HG02610 (cell line): ENCODE data around the gene SH3RF3.
A peak's percentile ranks its signal among the peaks of the same experiment; 100 is the strongest.
"Not testable (repeated sequence)": the region's sequence is repeated elsewhere in the genome, so short reads cannot be mapped to it uniquely, and the experiment has no call there.

ENCODE experiments used
- ATAC-seq: cut with Tn5 transposase; IDR thresholded peaks from one replicate; pipeline ENCODE4 v1.9.1; 2021; ENCODE audit warnings: mild to moderate bottlenecking, moderate library complexity; ENCODE audit not compliant: unreplicated experiment

SH3RF3 gene

DNA sequence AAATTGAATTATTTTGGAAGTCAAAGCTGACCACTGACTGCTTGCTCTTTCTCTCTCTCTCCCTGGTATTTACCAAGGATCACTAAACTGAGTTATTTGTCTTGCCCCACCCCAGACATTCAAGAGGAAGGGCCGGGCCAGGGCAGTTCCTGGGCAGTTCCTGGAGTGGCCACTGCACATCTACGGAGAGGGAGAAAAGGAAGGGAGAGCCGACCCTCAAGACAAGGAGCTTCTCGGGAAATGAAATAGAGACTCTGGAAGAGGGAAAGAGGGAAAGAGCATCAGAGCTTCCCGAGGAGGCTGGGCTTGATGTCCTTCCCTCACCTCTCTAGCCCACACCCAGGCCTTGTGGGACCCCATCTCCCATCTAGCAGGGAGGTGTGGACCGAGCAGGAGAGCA, 401.7 kb downstream of the SH3RF3 start:
- no peak for ATAC-seq

DNA sequence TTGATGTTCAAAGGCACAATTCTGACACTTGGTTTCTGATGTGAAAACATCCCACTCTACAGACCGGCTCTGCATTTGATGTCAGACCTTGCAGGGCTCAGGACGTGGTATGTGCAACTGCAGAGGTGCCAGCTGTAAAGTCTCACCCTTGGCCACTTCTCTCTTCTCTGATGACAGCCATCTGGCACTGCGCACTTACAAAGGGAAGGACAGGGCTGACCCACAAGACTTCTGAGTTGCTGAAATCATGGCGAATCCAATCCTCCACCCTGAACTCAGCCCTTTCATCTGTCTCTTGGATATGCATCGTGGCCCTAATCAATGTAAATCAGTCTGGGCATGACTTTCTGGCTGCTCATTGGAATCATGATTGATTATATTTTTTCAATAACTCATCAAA, 402.2 kb downstream of the SH3RF3 start:
- no peak for ATAC-seq

DNA sequence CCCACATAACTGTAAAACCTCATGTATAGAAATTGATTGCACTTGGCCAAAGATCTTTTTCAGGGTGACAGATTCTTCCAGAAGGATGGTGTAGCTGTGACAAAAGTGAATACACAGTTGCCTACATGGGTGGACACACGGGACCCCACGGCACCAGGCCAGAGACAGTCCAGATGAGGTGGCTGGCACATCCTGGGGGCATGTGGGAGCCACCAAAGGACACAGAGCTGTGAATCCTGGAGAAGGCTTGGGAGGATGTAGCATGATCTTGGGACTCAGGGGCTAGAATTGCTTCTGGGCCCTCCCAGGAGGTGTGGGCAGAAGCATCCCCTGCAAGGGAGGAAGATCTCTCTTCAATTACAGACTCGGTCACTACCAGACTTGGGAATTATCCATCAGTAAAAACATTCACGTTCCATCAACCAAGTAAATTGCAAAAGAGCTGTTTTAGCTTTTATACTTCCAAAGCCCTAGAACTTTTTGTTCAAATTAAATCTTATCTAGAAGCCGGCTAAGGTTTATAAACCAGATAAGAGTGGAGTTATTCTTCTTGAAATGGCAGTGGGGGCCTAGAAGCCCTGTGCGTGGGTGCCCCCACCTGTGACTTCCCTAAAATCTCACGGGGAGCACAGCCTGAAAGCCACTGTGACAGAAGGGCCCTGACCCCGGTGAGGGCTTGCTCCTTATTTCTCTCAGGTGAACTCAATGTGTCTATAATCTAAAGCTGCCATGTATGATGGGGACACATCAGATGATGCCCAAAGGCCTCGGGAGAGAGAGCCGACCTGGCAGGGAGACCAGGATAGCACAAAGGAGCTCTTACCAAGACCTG, 403.1 kb downstream of the SH3RF3 start:
- ATAC-seq, result no peak

DNA sequence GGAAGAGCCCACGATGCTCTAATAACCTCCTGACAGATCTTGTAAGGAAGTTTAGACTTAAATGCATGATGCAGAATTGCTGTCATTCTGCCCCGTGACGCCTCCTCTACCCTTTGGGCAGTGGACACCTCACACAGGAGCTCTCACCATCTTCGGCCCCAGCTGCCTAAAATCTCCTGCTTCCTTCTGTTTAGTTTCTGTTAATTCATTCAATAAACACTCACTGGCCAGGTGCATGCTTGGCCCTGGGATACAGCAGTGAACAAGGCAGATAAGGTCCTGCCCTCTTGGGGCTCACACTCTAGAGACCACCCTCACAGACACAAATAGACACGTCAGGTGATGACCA, 403.7 kb downstream of the SH3RF3 start:
- no peak for ATAC-seq

GRCh38 chr2:109533823-109534222, 404.8 kb downstream of the SH3RF3 start:
- ATAC-seq, result no peak

DNA sequence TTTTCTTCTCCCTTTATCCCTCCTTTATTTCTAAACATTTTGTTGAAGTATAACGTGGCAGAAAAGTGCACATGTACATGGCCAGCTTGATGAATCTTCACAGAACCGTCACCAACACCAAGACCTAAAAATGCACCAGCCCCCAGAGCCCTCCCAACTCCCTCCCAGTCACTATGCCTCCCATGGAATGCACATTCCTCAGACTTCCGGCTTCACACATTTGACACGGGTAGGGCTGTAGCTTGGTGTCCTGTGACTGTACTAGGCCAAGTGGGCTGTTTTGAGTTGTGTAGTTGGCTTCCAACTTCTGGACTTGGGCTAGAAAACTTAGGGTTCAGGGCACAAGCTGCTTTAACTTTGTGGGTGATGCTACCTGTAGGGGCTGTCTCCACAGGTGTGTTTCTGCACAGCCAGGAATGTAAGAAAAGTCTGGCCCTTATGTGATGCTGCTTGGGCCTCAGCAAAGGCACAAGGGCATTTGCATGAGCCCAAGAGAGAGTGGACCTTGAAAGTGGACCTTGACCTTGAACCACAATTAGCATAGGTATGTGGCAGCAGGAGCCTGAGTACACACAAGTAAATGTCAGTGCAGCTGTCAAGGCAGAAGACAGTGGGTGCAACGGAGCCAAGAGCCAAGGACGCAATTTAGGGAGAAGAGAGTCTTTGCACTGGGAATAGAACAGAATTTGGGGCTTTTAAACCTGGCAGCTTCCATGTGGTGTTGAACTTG, 406.4 kb downstream of the SH3RF3 start:
- ATAC-seq, result no peak

- ATAC-seq, result not testable (repeated sequence)
Observed at GRCh38 chr2:109536556-109536955, 407.6 kb downstream of the SH3RF3 start.

DNA sequence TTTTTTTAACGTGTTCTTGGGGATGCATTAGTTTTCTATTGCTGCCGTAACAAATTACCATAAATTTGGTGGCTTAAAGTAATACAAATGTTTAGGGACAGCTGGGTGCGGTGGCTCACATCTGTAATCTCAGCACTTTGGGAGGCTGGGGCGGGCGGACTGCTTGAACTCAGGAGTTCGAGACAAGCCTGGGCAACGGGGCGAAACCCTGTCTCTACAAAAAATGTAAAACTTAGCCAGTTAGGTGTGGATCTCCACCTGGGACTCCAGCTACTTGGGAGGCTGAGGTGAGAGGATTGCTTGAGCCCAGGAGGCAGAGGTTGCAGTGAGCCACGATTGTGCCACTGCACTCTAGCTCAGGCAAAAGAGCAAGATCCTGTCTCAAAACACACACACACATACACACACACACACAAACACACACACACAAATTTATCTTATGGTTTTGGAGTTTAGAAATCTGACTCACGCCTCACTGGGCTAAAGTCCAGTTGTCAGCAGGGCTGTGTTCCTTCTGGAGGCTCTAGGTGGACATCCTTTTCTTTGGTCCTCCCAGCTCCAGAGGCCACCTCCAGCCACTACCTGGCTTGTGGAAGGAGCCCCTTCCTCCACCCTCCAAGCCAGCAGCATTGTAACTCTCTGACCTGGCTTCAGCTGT, 408.7 kb downstream of the SH3RF3 start:
- ATAC-seq, result no peak

- ATAC-seq, result no peak
Observed at GRCh38 chr2:109538546-109538945, 409.5 kb downstream of the SH3RF3 start.

GRCh38 chr2:109542384-109542783, 413.4 kb downstream of the SH3RF3 start:
- no peak for ATAC-seq

DNA sequence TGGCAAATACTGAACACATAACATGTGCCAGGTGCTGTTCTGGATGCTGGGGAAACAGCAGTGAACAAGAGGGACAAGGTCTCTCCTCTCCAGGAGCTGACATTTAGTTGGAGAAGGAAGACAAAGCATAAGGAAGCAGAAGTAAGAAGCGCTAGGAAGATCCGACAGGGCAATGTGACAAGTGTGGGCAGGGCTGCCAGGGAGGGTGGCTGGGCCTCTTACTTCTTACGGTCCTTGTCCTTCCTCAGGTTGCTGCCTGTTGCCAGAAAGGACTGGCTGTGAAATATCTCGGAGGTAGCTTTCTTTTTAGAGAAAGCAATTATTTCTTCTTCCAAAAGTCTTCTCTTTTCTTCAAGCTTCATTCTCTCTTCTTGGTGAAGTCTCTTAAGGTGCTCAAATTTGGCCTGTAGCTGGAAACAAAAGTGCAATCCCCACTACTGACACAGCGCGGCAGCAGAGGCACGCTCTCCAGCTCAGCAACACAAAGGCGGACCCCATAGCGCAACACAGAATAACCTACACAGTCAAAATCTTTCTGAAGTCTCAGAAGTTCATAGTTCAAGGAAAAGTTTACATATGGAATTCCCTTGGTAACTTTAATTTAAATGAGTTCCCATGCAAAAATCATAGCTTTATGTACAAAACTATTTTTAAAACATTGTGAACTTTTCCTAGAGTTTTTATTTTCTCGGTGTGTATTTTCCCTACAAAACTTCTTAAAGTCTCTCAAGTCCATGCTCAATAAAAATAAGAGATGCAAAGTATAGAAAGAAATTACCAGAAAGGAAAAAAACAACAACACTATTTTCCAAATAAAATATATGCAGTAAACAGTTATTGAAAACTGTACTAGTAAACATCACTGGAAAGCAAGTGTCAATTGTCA, 417.1 kb downstream of the SH3RF3 start:
- ATAC-seq, result peak; percentile 80

GRCh38 chr2:109547280-109547679, 418.3 kb downstream of the SH3RF3 start:
- ATAC-seq, result no peak

DNA sequence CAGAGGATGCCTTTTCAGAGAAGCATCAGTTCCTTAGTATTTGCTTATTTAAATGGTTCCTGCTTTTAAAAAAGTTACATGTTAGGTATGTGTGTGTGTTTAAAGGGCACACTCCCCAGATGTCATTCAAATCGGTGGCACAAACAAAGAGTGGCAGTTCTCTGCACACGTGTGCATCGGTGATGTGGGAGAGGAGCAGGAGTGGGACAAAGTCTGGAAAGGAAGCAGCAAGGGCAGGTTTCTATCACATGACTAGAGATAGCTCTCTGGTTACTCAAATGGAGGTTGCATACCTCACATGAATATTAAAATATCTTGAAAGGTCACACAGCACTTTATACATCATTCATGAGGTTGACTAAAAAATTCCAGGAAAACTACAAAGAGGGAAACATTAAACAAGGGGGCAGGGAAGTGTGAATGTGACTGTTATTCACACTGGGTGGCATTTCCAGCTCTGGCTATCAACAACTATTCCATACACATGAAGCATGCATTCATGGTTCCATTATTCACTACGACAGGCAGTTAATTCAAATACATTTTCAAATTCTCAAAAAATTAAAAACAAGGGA, 420.1 kb downstream of the SH3RF3 start:
- ATAC-seq, result no peak
